ENCODE results near the gene AMN1. TPM values are rescaled to one million over a fixed set of nuclear protein-coding genes. Genes with fewer than 3 reads are reported as not detected.

The AMN1 gene
- total RNA-seq, 1 experiment from 2014 or later, result 9.6 TPM

- peaks cover 5 to 6% of the 10 kb centered on the region in 2 experiments for H3K4me1 Mint-ChIP-seq
- Histone ChIP-seq H4K20me1 (ENCODE audit: control insufficient read depth, insufficient read depth, insufficient read length) (no peaks in the 10 kb centered on the region), H2AK5ac (ENCODE audit: insufficient read length, low read length) (no peak overlapping the region), H3K4ac (ENCODE audit: low read depth, low read length) (no peak overlapping the region), H3K79me1 (ENCODE audit: insufficient read depth, low read depth, low read length, poor library complexity, severe bottlenecking) (no peaks in the 10 kb centered on the region), H2AFZ (ENCODE audit: low read length) (no peak overlapping the region), H3K23me2 (ENCODE audit: insufficient read length, low read depth, low read length, poor library complexity, severe bottlenecking) (no peaks in the 10 kb centered on the region), H4K5ac (ENCODE audit: insufficient read length, low read depth, low read length) (no peak overlapping the region), H3K79me2 (ENCODE audit: insufficient read depth, low read length) (no peaks in the 10 kb centered on the region), H3K27ac (ENCODE audit: insufficient read length, low read depth, low read length) (no peak overlapping the region), H3K4me2 (ENCODE audit: insufficient read depth, insufficient read length, low read length) (no peak overlapping the region), H3K9me3 (ENCODE audit: control insufficient read depth, low read depth, low read length) (peaks cover 6% of the 10 kb centered on the region), H2BK12ac (ENCODE audit: insufficient read length, low read depth, low read length) (no peak overlapping the region), H3K14ac (ENCODE audit: insufficient read depth, low read length) (no peak overlapping the region), H3K18ac (ENCODE audit: insufficient read length, low read depth, low read length) (no peak overlapping the region), H3K23ac (ENCODE audit: insufficient read length, low read depth, low read length) (no peak overlapping the region), H2BK120ac (ENCODE audit: low read depth, low read length, poor library complexity, severe bottlenecking) (no peak overlapping the region), H2BK15ac (ENCODE audit: low read depth, low read length) (no peak overlapping the region), H3K27me3 (ENCODE audit: insufficient read depth, low read length) (no peaks in the 10 kb centered on the region), H2BK20ac (ENCODE audit: low read depth, low read length, poor library complexity, severe bottlenecking) (no peak overlapping the region), H3T11ph (ENCODE audit: low read length) (no peak overlapping the region), H4K8ac (replicated peaks; ENCODE audit: insufficient read length, low read depth, low read length) (no peak overlapping the region), H2BK5ac (ENCODE audit: insufficient read length, low read length) (no peak overlapping the region), H3K56ac (ENCODE audit: insufficient read length, low read depth, low read length) (no peak overlapping the region), H3K9ac (ENCODE audit: extremely low read depth, insufficient read length, low read length) (no peak overlapping the region), H3K4me1 (ENCODE audit: insufficient read depth, low read length) (no peaks in the 10 kb centered on the region), H4K91ac (ENCODE audit: insufficient read length, low read depth, low read length) (no peak overlapping the region)
- no peak overlapping the region for H3K4me3 Mint-ChIP-seq
- no peak for TF ChIP-seq CTCF (conservative IDR thresholded peaks at IDR 0.05)
- peaks cover 16 to 24% of the 10 kb centered on the region in 2 experiments for H3K9me3 Mint-ChIP-seq
- peaks cover 18 to 33% (median 22%) of the 10 kb centered on the region in 3 experiments for H3K36me3 Mint-ChIP-seq (ENCODE audit: insufficient read depth in 1 of 3, low read depth in 3 of 3)
- no peaks in the 10 kb centered on the region for H3K27me3 Mint-ChIP-seq (ENCODE audit: low read depth)
- H3K27ac Mint-ChIP-seq, result 0 out of 7 replicates have a peak overlapping the region, but pooled peaks of 1 of the 3 experiments have one; percentile 22
- WGBS (ENCODE audit: extremely low coverage, insufficient read length, low lambda C conversion rate), result no CpG with 5 or more reads among the region's 2 CpGs
- DNase-seq, result no peak
These were observed 23.2 kb downstream of the AMN1 start for GRCh38 chr12:31705621-31706020.

Measured in H9 (cell line).